HG03457 (cell line): ENCODE measurements around the gene BCL10.

Experiments used
- ATAC-seq: cut with Tn5 transposase; IDR thresholded peaks from one replicate; pipeline ENCODE4 v1.9.1; 2021; ENCODE audit warnings: moderate number of reproducible peaks; ENCODE audit not compliant: unreplicated experiment

Gene BCL10

GRCh38 chr1:85224734-85225623 is 51.5 kb downstream of the BCL10 start:
- no peak for ATAC-seq

GRCh38 chr1:85224295-85224694 is 52.1 kb downstream of the BCL10 start:
- no peak for ATAC-seq

- ATAC-seq: no peak
Observed at GRCh38 chr1:85223334-85223733, 53.1 kb downstream of the BCL10 start.

- no peak for ATAC-seq
Observed at GRCh38 chr1:85220756-85221201, 55.7 kb downstream of the BCL10 start.

- ATAC-seq: no peak
Observed at GRCh38 chr1:85219853-85220610, 56.4 kb downstream of the BCL10 start.

- no peak for ATAC-seq
Observed at GRCh38 chr1:85216697-85217096, 59.7 kb downstream of the BCL10 start.
